ENCODE data around the gene FAM98C.

FAM98C gene

DNA sequence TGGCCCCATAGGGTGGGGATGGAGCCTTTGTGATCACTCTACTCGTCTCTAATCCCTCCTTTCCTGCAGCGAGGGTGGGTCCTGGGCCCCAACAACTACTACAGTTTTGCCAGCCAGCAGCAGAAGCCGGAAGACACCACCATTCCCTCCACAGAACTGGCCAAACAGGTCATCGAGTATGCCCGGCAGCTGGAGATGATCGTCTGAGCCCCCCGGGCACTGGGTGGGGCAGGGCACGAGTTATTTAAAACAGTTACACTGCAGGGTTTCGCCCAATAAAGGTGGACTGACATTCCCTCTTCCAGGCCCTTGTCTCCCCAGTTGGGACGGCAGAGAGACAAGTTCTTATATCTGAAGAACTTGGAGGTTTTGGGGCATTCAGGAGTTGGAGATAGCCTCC is 19.7 kb upstream of the FAM98C start:
- Histone ChIP-seq H3K4me2 (no peak overlapping the region), H4K20me1 (ENCODE audit: insufficient read depth) (no peaks in the 10 kb centered on the region), H3K79me2 (ENCODE audit: insufficient read depth, low read depth) (peaks cover under 1% of the 10 kb centered on the region; the same call in 1 of the 2 replicates), H3K27me3 (ENCODE audit: insufficient read depth, low read depth) (peaks cover 2% of the 10 kb centered on the region; the same call in 1 of the 2 replicates), H3K4me1 (ENCODE audit: low read depth, poor library complexity, severe bottlenecking) (peaks cover 10% of the 10 kb centered on the region), H3K27ac (no peak overlapping the region), H3K4me3 (IDR thresholded peaks at IDR 0.05; ENCODE audit: insufficient read depth, low read depth, low read length) (no peak overlapping the region), H2AFZ (ENCODE audit: low read depth) (no peak overlapping the region), H3K36me3 (ENCODE audit: insufficient read depth) (peaks cover 5% of the 10 kb centered on the region; the same call in 1 of the 2 replicates), H3K9ac (no peak overlapping the region)
- TF ChIP-seq, protein P1, sequence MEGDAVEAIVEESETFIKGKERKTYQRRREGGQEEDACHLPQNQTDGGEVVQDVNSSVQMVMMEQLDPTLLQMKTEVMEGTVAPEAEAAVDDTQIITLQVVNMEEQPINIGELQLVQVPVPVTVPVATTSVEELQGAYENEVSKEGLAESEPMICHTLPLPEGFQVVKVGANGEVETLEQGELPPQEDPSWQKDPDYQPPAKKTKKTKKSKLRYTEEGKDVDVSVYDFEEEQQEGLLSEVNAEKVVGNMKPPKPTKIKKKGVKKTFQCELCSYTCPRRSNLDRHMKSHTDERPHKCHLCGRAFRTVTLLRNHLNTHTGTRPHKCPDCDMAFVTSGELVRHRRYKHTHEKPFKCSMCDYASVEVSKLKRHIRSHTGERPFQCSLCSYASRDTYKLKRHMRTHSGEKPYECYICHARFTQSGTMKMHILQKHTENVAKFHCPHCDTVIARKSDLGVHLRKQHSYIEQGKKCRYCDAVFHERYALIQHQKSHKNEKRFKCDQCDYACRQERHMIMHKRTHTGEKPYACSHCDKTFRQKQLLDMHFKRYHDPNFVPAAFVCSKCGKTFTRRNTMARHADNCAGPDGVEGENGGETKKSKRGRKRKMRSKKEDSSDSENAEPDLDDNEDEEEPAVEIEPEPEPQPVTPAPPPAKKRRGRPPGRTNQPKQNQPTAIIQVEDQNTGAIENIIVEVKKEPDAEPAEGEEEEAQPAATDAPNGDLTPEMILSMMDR (conservative IDR thresholded peaks at IDR 0.05; ENCODE audit: low read depth, low read length): no peak

DNA sequence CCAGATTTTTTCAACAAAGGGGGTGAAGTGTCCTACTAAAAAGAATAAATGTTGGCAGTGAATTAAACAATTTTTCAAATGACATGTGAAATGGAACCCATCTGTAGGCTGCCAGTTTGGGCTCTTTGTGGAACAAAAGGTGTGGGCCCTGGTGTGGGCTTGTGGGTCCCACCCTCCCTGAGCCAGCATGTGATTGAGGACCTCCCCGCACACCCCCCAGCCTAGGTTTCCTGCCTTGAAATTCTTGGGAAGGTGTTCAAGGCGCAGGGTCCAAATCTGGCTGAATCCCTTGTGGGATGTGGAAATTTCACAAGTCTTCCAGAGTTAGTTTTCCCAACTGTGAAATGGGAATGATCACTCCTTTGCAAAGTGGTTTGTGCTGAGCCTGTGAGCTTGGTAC is 19.1 kb upstream of the FAM98C start:
- Histone ChIP-seq H3K27me3 (ENCODE audit: insufficient read depth, low read depth) (peaks cover 4% of the 10 kb centered on the region), H3K4me3 (IDR thresholded peaks at IDR 0.05; ENCODE audit: insufficient read depth, low read depth, low read length) (no peak overlapping the region), H3K36me3 (ENCODE audit: insufficient read depth) (peaks cover 5% of the 10 kb centered on the region; the same call in 1 of the 2 replicates), H3K9ac (no peak overlapping the region), H3K79me2 (ENCODE audit: insufficient read depth, low read depth) (no peaks in the 10 kb centered on the region), H3K4me2 (no peak overlapping the region), H4K20me1 (ENCODE audit: insufficient read depth) (no peaks in the 10 kb centered on the region), H3K27ac (no peak overlapping the region), H3K4me1 (ENCODE audit: low read depth, poor library complexity, severe bottlenecking) (peaks cover 11% of the 10 kb centered on the region), H2AFZ (ENCODE audit: low read depth) (no peak overlapping the region)
- TF ChIP-seq, protein P1 (conservative IDR thresholded peaks at IDR 0.05; ENCODE audit: low read depth, low read length): no peak

DNA sequence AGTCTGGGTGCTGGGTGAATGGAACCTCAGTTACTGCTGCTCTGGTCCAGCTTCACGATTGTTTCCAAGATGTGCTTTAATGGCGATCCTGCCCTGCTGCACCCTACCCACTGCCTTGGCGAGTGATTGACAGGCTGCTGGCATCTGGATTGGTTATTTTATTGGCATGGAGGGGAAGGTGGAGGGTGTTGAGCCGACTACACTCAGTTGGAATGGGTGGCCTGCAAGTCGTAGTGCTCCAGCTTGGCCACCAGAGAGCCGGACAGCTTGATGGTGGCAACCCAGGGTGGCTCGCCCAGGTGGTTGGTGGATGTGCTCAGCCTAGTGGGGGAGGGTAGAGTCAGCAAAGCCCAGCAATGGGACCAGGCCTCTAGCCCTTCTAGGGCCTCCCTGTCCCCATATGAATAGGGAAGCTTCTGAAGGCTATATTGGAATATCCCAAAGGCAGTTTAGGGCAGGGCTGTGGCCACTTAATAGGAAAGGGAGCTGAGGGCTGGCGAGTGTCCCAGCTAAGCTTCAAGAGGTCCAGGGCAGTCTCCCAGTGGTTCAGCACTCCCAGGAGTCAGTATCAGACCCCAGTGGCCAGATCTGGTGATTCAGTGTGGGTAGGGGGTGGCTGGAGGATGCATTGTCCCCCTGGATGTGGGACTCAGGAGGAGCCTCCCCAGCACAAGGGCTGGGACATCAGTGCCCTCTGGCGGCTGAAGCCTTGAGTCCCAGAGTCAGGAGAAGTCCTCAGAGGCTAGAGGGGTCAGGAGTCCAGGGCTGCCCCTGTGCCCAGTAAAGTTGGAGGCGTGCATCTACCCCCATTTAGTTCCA is 18.5 kb upstream of the FAM98C start:
- H3K79me2 ChIP-seq (ENCODE audit: insufficient read depth, low read depth): no peaks in the 10 kb centered on the region
- H4K20me1 ChIP-seq (ENCODE audit: insufficient read depth): no peaks in the 10 kb centered on the region
- TF ChIP-seq, protein P1 (conservative IDR thresholded peaks at IDR 0.05; ENCODE audit: low read depth, low read length): no peak
- no peak overlapping the region for H3K4me2 ChIP-seq
- H3K4me1 ChIP-seq (ENCODE audit: low read depth, poor library complexity, severe bottlenecking): peaks cover 11% of the 10 kb centered on the region
- H3K4me3 ChIP-seq (IDR thresholded peaks at IDR 0.05; ENCODE audit: insufficient read depth, low read depth, low read length): no peak overlapping the region
- no peak overlapping the region for H2AFZ ChIP-seq (ENCODE audit: low read depth)
- peaks cover 3% of the 10 kb centered on the region; the same call in 1 of the 2 replicates for H3K36me3 ChIP-seq (ENCODE audit: insufficient read depth)
- H3K27me3 ChIP-seq (ENCODE audit: insufficient read depth, low read depth): peaks cover 11% of the 10 kb centered on the region
- no peak overlapping the region for H3K27ac ChIP-seq
- no peak overlapping the region for H3K9ac ChIP-seq

DNA sequence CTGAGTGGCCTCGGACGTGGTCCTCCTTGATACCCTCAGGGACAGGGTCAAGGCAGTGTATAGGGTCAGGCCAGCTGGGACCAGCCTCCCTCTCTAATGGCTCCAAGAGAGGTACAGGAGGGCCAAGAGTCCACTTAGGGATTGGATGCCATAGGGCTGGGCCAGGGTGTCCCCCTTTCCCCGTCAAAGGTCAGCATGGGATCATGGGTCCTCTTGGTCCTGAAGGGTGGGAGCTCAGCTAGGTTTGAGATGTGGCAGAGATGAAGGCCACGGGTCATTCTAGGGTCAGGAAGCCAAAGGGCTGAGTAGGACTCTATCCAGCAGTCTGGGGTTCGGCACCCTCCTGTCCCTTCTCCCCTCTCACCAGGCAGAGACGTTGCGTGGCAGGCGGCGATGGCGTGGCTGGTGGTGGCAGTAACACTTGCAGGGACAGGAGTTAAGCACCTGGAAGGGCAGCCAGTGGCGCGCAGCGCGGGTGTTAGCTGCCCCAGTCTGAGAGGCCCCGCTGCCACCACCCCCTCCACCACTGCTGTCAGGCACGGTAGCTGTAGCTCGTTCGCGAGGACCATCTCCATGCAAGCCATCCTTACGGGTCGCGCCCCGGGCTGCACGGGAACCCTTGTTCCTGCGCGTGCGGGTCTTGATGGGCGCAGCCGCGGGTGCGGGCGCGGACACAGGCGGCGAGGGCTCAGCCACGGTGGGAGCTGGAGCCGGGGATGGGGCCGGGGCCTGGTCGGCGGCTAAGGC is 17.7 kb upstream of the FAM98C start:
- Histone ChIP-seq H3K9ac (no peak overlapping the region), H3K4me2 (no peak overlapping the region), H4K20me1 (ENCODE audit: insufficient read depth) (no peaks in the 10 kb centered on the region), H2AFZ (ENCODE audit: low read depth) (no peak overlapping the region), H3K4me1 (ENCODE audit: low read depth, poor library complexity, severe bottlenecking) (peaks cover 11% of the 10 kb centered on the region), H3K27me3 (ENCODE audit: insufficient read depth, low read depth) (peaks cover 15% of the 10 kb centered on the region), H3K27ac (no peak overlapping the region), H3K79me2 (ENCODE audit: insufficient read depth, low read depth) (no peaks in the 10 kb centered on the region), H3K36me3 (ENCODE audit: insufficient read depth) (peaks cover 3% of the 10 kb centered on the region; the same call in 1 of the 2 replicates), H3K4me3 (IDR thresholded peaks at IDR 0.05; ENCODE audit: insufficient read depth, low read depth, low read length) (no peak overlapping the region)
- TF ChIP-seq, protein P1 (conservative IDR thresholded peaks at IDR 0.05; ENCODE audit: low read depth, low read length): no peak
